Dorsolateral prefrontal cortex (tissue), 118 donors: ENCODE data around the gene TMUB2. TPM values are rescaled to one million over a fixed set of nuclear protein-coding genes. Genes with fewer than 3 reads are reported as not detected.

Source experiments
- microRNA-seq, 43 experiments: library from miRNA; unstranded; fragments of <30 nt; microRNA quantifications; one replicate each; pipeline ENCODE4 v1.2.0, GENCODE V29; 2022
- total RNA-seq, 120 experiments: library from RNA; stranded (reverse); gene quantifications; one replicate each; pipeline versions ENCODE4 v1.2.3 to v1.2.4, GENCODE V29; 2022

Gene TMUB2
- total RNA-seq, 120 experiments from 2014 or later = 25.4 to 51.8 (median 37.8) TPM

Small RNAs within 50 kb of the gene (microRNA-seq; reads per million reads assigned to microRNA genes)
- 0 to 1.5 (median 0) reads per million in 43 experiments for gene MIR6782

Other genes starting within 250 kb of the TMUB2 start
- gene PPY, start 244.5 kb upstream of the TMUB2 start, total RNA-seq = not detected
- 1 to 10 TPM in 2 of 120 experiments, under 1 TPM in 7, not detected in 111; 0.29 to 1.1 (median 0.59) TPM for gene PYY, start 233.0 kb upstream of the TMUB2 start, total RNA-seq
- gene NAGS, start 182.3 kb upstream of the TMUB2 start, total RNA-seq = 1 to 10 TPM in 91 of 120 experiments, under 1 TPM in 27, not detected in 2; 0.22 to 4.0 (median 1.6) TPM
- 10 to 100 TPM; 13.5 to 26.7 (median 19.9) TPM for gene TMEM101, start 172.0 kb upstream of the TMUB2 start, total RNA-seq
- 10 to 100 TPM; 27.5 to 55.0 (median 39.7) TPM for gene LSM12, start 120.3 kb upstream of the TMUB2 start, total RNA-seq
- gene G6PC3, start 116.2 kb upstream of the TMUB2 start, total RNA-seq = 10 to 100 TPM; 29.8 to 60.2 (median 41.8) TPM
- 100 to 1,000 TPM in 88 of 120 experiments, 10 to 100 TPM in 32; 70.3 to 155 (median 110) TPM for gene HDAC5, start 63.3 kb upstream of the TMUB2 start, total RNA-seq
- 1 to 10 TPM in 35 of 120 experiments, under 1 TPM in 74, not detected in 11; 0.19 to 2.8 (median 0.78) TPM for gene HROB, start 45.0 kb upstream of the TMUB2 start, total RNA-seq
- gene ASB16, start 16.3 kb upstream of the TMUB2 start, total RNA-seq = 1 to 10 TPM in 26 of 120 experiments, under 1 TPM in 78, not detected in 16; 0.23 to 3.2 (median 0.64) TPM
- gene ATXN7L3, start 12.9 kb downstream of the TMUB2 start, total RNA-seq = 100 to 1,000 TPM in 119 of 120 experiments, 10 to 100 TPM in 1; 95.4 to 294 (median 207) TPM
- gene UBTF, start 32.7 kb downstream of the TMUB2 start, total RNA-seq = 10 to 100 TPM; 56.2 to 94.1 (median 72.5) TPM
- gene SLC4A1, start 81.2 kb downstream of the TMUB2 start, total RNA-seq = 1 to 10 TPM in 33 of 120 experiments, under 1 TPM in 62, not detected in 25; 0.08 to 6.2 (median 0.68) TPM
- 100 to 1,000 TPM; 123 to 489 (median 370) TPM for gene RUNDC3A, start 121.6 kb downstream of the TMUB2 start, total RNA-seq
- 100 to 1,000 TPM in 1 of 120 experiments, 10 to 100 TPM in 119; 42.3 to 102 (median 61.2) TPM for gene SLC25A39, start 137.9 kb downstream of the TMUB2 start, total RNA-seq
- gene GRN, start 158.3 kb downstream of the TMUB2 start, total RNA-seq = 100 to 1,000 TPM in 7 of 120 experiments, 10 to 100 TPM in 113; 42.3 to 110 (median 70.1) TPM
- 10 to 100 TPM; 17.3 to 81.0 (median 52.3) TPM for gene FAM171A2, start 176.9 kb downstream of the TMUB2 start, total RNA-seq
- gene ITGA2B, start 202.7 kb downstream of the TMUB2 start, total RNA-seq = 10 to 100 TPM in 53 of 120 experiments, 1 to 10 TPM in 67; 3.3 to 25.4 (median 9.6) TPM